H9 (cell line): Measurements from ENCODE around the gene TMPRSS7. TPM values are rescaled to one million over a fixed set of nuclear protein-coding genes. Genes with fewer than 3 reads are reported as not detected.

Experiments used
- DNase-seq: peaks from one replicate; pipeline ENCODE4 v3.0.0-alpha.2; 2017
- H2AFZ ChIP-seq: one replicate; pipeline ENCODE4 v1.6.1; 2013; ENCODE audit warnings: mild to moderate bottlenecking, low read length, control low read depth, moderate library complexity
- H2AK5ac ChIP-seq: 2 replicates; pipeline ENCODE4 v1.6.1; 2013; ENCODE audit warnings: low read length, control low read depth, mixed read lengths; ENCODE audit not compliant: insufficient read length
- H2BK120ac ChIP-seq: one replicate; pipeline ENCODE4 v1.6.1; 2013; ENCODE audit warnings: low read depth, mild to moderate bottlenecking, low read length, control low read depth, inconsistent platforms; ENCODE audit not compliant: poor library complexity, severe bottlenecking
- H2BK12ac ChIP-seq: 2 replicates; pipeline ENCODE4 v1.6.1; 2013; ENCODE audit warnings: low read length, control low read depth, mixed read lengths, low read depth; ENCODE audit not compliant: insufficient read length
- H2BK15ac ChIP-seq: 2 replicates; pipeline ENCODE4 v1.6.1; 2013; ENCODE audit warnings: low read depth, low read length, control low read depth
- H2BK20ac ChIP-seq: one replicate; pipeline ENCODE4 v1.6.1; 2013; ENCODE audit warnings: low read depth, mild to moderate bottlenecking, low read length, control low read depth, inconsistent platforms; ENCODE audit not compliant: poor library complexity, severe bottlenecking
- H2BK5ac ChIP-seq: 2 replicates; pipeline ENCODE4 v1.6.1; 2013; ENCODE audit warnings: low read length, control low read depth, mixed read lengths; ENCODE audit not compliant: insufficient read length
- H3K14ac ChIP-seq: 2 replicates; pipeline ENCODE4 v1.6.1; 2013; ENCODE audit warnings: low read length, control low read depth; ENCODE audit not compliant: insufficient read depth
- H3K18ac ChIP-seq: 2 replicates; pipeline ENCODE4 v1.6.1; 2013; ENCODE audit warnings: low read depth, mild to moderate bottlenecking, mixed read lengths, low read length, control low read depth; ENCODE audit not compliant: insufficient read length
- H3K23ac ChIP-seq: 2 replicates; pipeline ENCODE4 v1.6.1; 2013; ENCODE audit warnings: low read length, control low read depth, mixed read lengths, low read depth; ENCODE audit not compliant: insufficient read length
- H3K23me2 ChIP-seq: 2 replicates; pipeline ENCODE4 v1.6.1; 2013; ENCODE audit warnings: low read depth, mild to moderate bottlenecking, mixed read lengths, low read length, control low read depth; ENCODE audit not compliant: insufficient read length, poor library complexity, severe bottlenecking
- H3K27ac ChIP-seq: 2 replicates; pipeline ENCODE4 v1.5.1; 2013; ENCODE audit warnings: low read length, control low read depth, mixed read lengths, low read depth; ENCODE audit not compliant: insufficient read length
- H3K27me3 ChIP-seq: 2 replicates; pipeline ENCODE4 v1.6.1; 2013; ENCODE audit warnings: low read length, control low read depth, inconsistent platforms; ENCODE audit not compliant: insufficient read depth
- H3K4ac ChIP-seq: 2 replicates; pipeline ENCODE4 v1.6.1; 2013; ENCODE audit warnings: low read depth, mild to moderate bottlenecking, control low read depth, inconsistent platforms, low read length, moderate library complexity
- H3K4me1 ChIP-seq: 2 replicates; pipeline ENCODE4 v1.6.1; 2013; ENCODE audit warnings: low read length, control low read depth, inconsistent platforms; ENCODE audit not compliant: insufficient read depth
- H3K4me2 ChIP-seq: 2 replicates; pipeline ENCODE4 v1.6.1; 2013; ENCODE audit warnings: low read length, control low read depth, mixed read lengths; ENCODE audit not compliant: insufficient read length, insufficient read depth
- H3K56ac ChIP-seq: 2 replicates; pipeline ENCODE4 v1.6.1; 2013; ENCODE audit warnings: low read depth, mild to moderate bottlenecking, mixed read lengths, low read length, control low read depth; ENCODE audit not compliant: insufficient read length
- H3K79me1 ChIP-seq: 2 replicates; pipeline ENCODE4 v1.6.1; 2013; ENCODE audit warnings: low read depth, mild to moderate bottlenecking, moderate library complexity, low read length, control low read depth, inconsistent platforms; ENCODE audit not compliant: insufficient read depth, poor library complexity, severe bottlenecking
- H3K79me2 ChIP-seq: 2 replicates; pipeline ENCODE4 v1.6.1; 2013; ENCODE audit warnings: low read length, control low read depth, inconsistent platforms; ENCODE audit not compliant: insufficient read depth
- H3K9ac ChIP-seq: 2 replicates; pipeline ENCODE4 v1.6.1; 2013; ENCODE audit warnings: low read length, control low read depth, mixed read lengths; ENCODE audit not compliant: insufficient read length; ENCODE audit errors: extremely low read depth
- H3K9me3 ChIP-seq: one replicate; pipeline ENCODE4 v1.6.1; 2013; ENCODE audit warnings: low read depth, low read length, inconsistent platforms; ENCODE audit not compliant: control insufficient read depth
- H3T11ph ChIP-seq: one replicate; pipeline ENCODE4 v1.6.1; 2013; ENCODE audit warnings: mild to moderate bottlenecking, low read length, control low read depth, inconsistent platforms
- H4K20me1 ChIP-seq: one replicate; pipeline ENCODE4 v1.6.1; 2013; ENCODE audit not compliant: control insufficient read depth, insufficient read length, insufficient read depth
- H4K5ac ChIP-seq: 2 replicates; pipeline ENCODE4 v1.6.1; 2013; ENCODE audit warnings: low read depth, mild to moderate bottlenecking, mixed read lengths, low read length, control low read depth; ENCODE audit not compliant: insufficient read length
- H4K8ac ChIP-seq: replicated peaks from 2 replicates; pipeline ENCODE4 v1.6.1; 2013; ENCODE audit warnings: low read length, control low read depth, mixed read lengths, low read depth; ENCODE audit not compliant: insufficient read length
- H4K91ac ChIP-seq: 2 replicates; pipeline ENCODE4 v1.6.1; 2013; ENCODE audit warnings: low read depth, mild to moderate bottlenecking, moderate library complexity, mixed read lengths, low read length, control low read depth; ENCODE audit not compliant: insufficient read length
- H3K27ac Mint-ChIP-seq, 3 experiments: 2 replicates in 2 of 3; 3 replicates in 1 of 3; pipeline ENCODE4 v1.8.0; 2020 to 2021; ENCODE audit warnings: mixed read lengths in 3 of 3, mild to moderate bottlenecking in 1 of 3, moderate library complexity in 1 of 3
- H3K27me3 Mint-ChIP-seq: 2 replicates; pipeline ENCODE4 v1.8.0; 2021; ENCODE audit warnings: low read depth, mild to moderate bottlenecking, moderate library complexity, mixed read lengths
- H3K36me3 Mint-ChIP-seq, 3 experiments: 2 replicates in 2 of 3; 3 replicates in 1 of 3; pipeline ENCODE4 v1.8.0; 2020 to 2021; ENCODE audit warnings: low read depth in 3 of 3, mixed read lengths in 3 of 3; ENCODE audit not compliant: insufficient read depth in 1 of 3
- H3K4me1 Mint-ChIP-seq, 2 experiments: 2 replicates each; pipeline ENCODE4 v1.8.0; 2020; ENCODE audit warnings: mixed read lengths in 2 of 2
- H3K4me3 Mint-ChIP-seq, 2 experiments: 2 replicates in 1 of 2; 3 replicates in 1 of 2; pipeline ENCODE4 v1.8.0; 2020 to 2021; ENCODE audit warnings: mild to moderate bottlenecking in 2 of 2, mixed read lengths in 2 of 2, moderate library complexity in 1 of 2
- H3K9me3 Mint-ChIP-seq, 2 experiments: 2 replicates in 1 of 2; 3 replicates in 1 of 2; pipeline ENCODE4 v1.8.0; 2020; ENCODE audit warnings: mild to moderate bottlenecking in 2 of 2, mixed read lengths in 2 of 2, moderate library complexity in 1 of 2
- WGBS: extraction: QIAGEN DNeasy Blood & Tissue Kit; methylation state at CpG from one replicate; pipeline ENCODE4 v1.1.7; 2013; ENCODE audit warnings: missing lambda C conversion rate, low lambda C conversion rate, mixed read lengths; ENCODE audit not compliant: insufficient read length; ENCODE audit errors: extremely low coverage; 5-methylcytosine and 5-hydroxymethylcytosine counted together
- total RNA-seq: library from RNA; stranded (reverse); gene quantifications from 2 replicates; pipeline ENCODE4 v1.2.1, GENCODE V29; 2021
- TF ChIP-seq, protein P1 (sequence below): fragments of 200-600 bp; sonication (generic); conservative IDR thresholded peaks from 3 replicates; pipeline ENCODE4 v1.8.0; 2021; ENCODE audit warnings: antibody characterized with exemption, mild to moderate bottlenecking

TMPRSS7 gene
- total RNA-seq, 1 experiment from 2014 or later = not detected

DNA sequence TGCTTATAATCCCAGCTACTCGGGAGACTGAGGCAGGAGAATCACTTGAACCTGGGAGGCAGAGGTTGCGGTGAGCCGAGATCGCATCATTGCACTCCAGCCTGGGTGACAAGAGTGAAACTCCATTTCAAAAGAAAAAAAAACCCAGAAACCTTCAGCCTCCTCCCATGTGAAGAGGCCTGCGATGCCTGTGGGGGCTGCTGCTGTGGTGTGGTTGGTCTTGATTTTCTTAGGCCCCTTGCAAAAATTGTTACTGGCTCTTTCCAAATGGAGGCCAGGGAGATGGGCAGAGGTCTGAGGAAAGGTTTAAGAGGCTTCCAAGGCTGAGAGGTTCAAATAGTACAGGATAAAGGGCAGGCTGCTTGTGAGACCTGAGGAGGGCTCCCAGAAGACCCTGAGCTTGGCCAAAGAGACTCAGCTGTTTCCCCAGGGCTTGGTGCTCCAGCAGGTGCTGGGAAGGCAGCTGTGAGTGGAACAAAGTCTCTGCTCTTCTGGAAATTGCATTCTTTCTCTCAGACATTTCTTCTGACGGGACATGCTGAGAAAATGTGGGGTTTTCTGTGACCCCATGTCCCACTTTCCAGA is 80.1 kb downstream of the TMPRSS7 start:
- Histone ChIP-seq H3K27ac (no peak overlapping the region), H4K91ac (no peak overlapping the region), H2BK20ac (no peak overlapping the region), H4K8ac (no peak overlapping the region), H3K9ac (no peak overlapping the region), H4K5ac (no peak overlapping the region), H2BK12ac (no peak overlapping the region), H3K14ac (no peak overlapping the region), H2BK15ac (no peak overlapping the region), H4K20me1 (no peaks in the 10 kb centered on the region), H2BK120ac (no peak overlapping the region), H2BK5ac (no peak overlapping the region), H3K56ac (no peak overlapping the region), H3K23me2 (no peaks in the 10 kb centered on the region), H3K4ac (no peak overlapping the region), H3K23ac (no peak overlapping the region), H2AK5ac (no peak overlapping the region), H3K27me3 (no peaks in the 10 kb centered on the region), H3K18ac (no peak overlapping the region), H3K79me1 (no peaks in the 10 kb centered on the region), H3K4me2 (no peak overlapping the region), H3K9me3 (no peaks in the 10 kb centered on the region), H2AFZ (no peak overlapping the region), H3T11ph (no peak overlapping the region), H3K79me2 (no peaks in the 10 kb centered on the region), H3K4me1 (no peaks in the 10 kb centered on the region)
- WGBS = no CpG with 5 or more reads among the region's 6 CpGs
- peaks cover 24 to 25% of the 10 kb centered on the region in 2 experiments for H3K4me1 Mint-ChIP-seq
- H3K9me3 Mint-ChIP-seq = no peaks in the 10 kb centered on the region
- DNase-seq = no peak
- H3K27ac Mint-ChIP-seq = no peak overlapping the region; a peak in 2 of 7 replicates
- peaks cover 10 to 22% (median 16%) of the 10 kb centered on the region in 3 experiments; a peak in 5 of 7 replicates for H3K36me3 Mint-ChIP-seq
- H3K27me3 Mint-ChIP-seq = no peaks in the 10 kb centered on the region
- TF ChIP-seq, protein P1, sequence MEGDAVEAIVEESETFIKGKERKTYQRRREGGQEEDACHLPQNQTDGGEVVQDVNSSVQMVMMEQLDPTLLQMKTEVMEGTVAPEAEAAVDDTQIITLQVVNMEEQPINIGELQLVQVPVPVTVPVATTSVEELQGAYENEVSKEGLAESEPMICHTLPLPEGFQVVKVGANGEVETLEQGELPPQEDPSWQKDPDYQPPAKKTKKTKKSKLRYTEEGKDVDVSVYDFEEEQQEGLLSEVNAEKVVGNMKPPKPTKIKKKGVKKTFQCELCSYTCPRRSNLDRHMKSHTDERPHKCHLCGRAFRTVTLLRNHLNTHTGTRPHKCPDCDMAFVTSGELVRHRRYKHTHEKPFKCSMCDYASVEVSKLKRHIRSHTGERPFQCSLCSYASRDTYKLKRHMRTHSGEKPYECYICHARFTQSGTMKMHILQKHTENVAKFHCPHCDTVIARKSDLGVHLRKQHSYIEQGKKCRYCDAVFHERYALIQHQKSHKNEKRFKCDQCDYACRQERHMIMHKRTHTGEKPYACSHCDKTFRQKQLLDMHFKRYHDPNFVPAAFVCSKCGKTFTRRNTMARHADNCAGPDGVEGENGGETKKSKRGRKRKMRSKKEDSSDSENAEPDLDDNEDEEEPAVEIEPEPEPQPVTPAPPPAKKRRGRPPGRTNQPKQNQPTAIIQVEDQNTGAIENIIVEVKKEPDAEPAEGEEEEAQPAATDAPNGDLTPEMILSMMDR = no peak
- no peak overlapping the region for H3K4me3 Mint-ChIP-seq
